Esophagus squamous epithelium (tissue), 5 donors: ENCODE results near the gene SPATA13. TPM values are rescaled to one million over a fixed set of nuclear protein-coding genes. Genes with fewer than 3 reads are reported as not detected.
A peak's percentile ranks its signal among the peaks of the same experiment; 100 is the strongest.

Experiments
- DNase-seq: peaks from one replicate; lab custom pipeline; 2025; lab: John Stamatoyannopoulos, UW
- H3K27ac ChIP-seq, 4 donors: fragments of 200-600 bp; sonication (generic); one replicate each; pipeline ENCODE4 v1.5.1; 2016 to 2019; ENCODE audit warnings: mild to moderate bottlenecking in 1 of 4
- H3K27me3 ChIP-seq, 4 donors: fragments of 200-600 bp; sonication (generic); 1 replicate in 3 of 4; 2 replicates in 1 of 4; pipeline versions ENCODE4 v1.5.1 to v1.6.0; 2017 to 2021; ENCODE audit warnings: antibody characterized with exemption in 1 of 4
- H3K36me3 ChIP-seq, 3 donors: fragments of 200-600 bp; sonication (generic); one replicate each; pipeline ENCODE4 v1.5.1; 2016 to 2019
- H3K4me1 ChIP-seq, 3 donors: fragments of 200-600 bp; sonication (generic); one replicate each; pipeline ENCODE4 v1.5.1; 2017 to 2019
- H3K4me3 ChIP-seq, 4 donors: fragments of 200-600 bp; sonication (generic); 1 replicate in 3 of 4; 2 replicates in 1 of 4; pipeline ENCODE4 v1.5.1; 2016 to 2019; ENCODE audit warnings: mild to moderate bottlenecking in 2 of 4, moderate library complexity in 1 of 4
- H3K9me3 ChIP-seq, 3 donors: fragments of 200-600 bp; sonication (generic); one replicate each; pipeline ENCODE4 v1.5.1; 2016 to 2019
- CTCF ChIP-seq, 6 experiments: fragments of 450-650 bp in 4 of 6; fragments of 200-600 bp in 2 of 6; sonication (generic) in 2 of 6; IDR thresholded peaks; one replicate each; pipeline ENCODE4 v1.5.1; 2016 to 2019; ENCODE audit warnings: antibody characterized with exemption in 6 of 6, mild to moderate bottlenecking in 4 of 6, moderate library complexity in 4 of 6
- POLR2A ChIP-seq, 4 donors: fragments of 450-650 bp; IDR thresholded peaks; one replicate each; pipeline ENCODE4 v1.6.1; 2017; ENCODE audit warnings: antibody characterized with exemption in 4 of 4, mild to moderate bottlenecking in 4 of 4, moderate library complexity in 3 of 4
- WGBS, 2 donors: methylation state at CpG; one replicate each; pipeline ENCODE4 v1.1.5; 2018; 5-methylcytosine and 5-hydroxymethylcytosine counted together
- intact Hi-C: fragments of 100-400 bp; cut with DNase I; formaldehyde crosslinking; loops from one replicate; pipeline ENCODE4 v1.15.0; 2022
- total RNA-seq, 4 donors: library from RNA; depleted of rRNA; stranded (reverse); fragments of >200 nt; gene quantifications; one replicate each; pipeline ENCODE4 v1.1.0, GENCODE V29; 2016
- donor health status: DM: yes; HTN: yes; CAD: no.

Gene SPATA13
- total RNA-seq, 4 donors from 2014 or later = 5.0 to 16.6 (median 9.7) TPM

- 69 to 71% methylated on average over 13 to 16 of the region's 18 CpGs for WGBS, 2 donors
- Histone ChIP-seq H3K27ac (peak overlapping the region; percentile 78 to 93 (median 87)), H3K4me3 (peak overlapping the region; percentile 25 to 64 (median 46)), H3K36me3 (no peaks in the 10 kb centered on the region), H3K9me3 (no peaks in the 10 kb centered on the region), H3K27me3 (no peaks in the 10 kb centered on the region), H3K4me1 (peaks cover 11 to 57% (median 31%) of the 10 kb centered on the region in 3 donors)
- DNase-seq = no peak
- intact Hi-C loops = no loop called here
- TF ChIP-seq POLR2A (IDR thresholded peaks at IDR 0.05) (no peak), CTCF (IDR thresholded peaks at IDR 0.05) (no peak)
These were observed 112.1 kb downstream of the SPATA13 start for GRCh38 chr13:24272452-24273161.

- Histone ChIP-seq H3K36me3 (no peaks in the 10 kb centered on the region), H3K4me1 (peaks cover 11 to 57% (median 28%) of the 10 kb centered on the region in 3 donors), H3K4me3 (no peak overlapping the region), H3K27me3 (no peaks in the 10 kb centered on the region), H3K9me3 (no peaks in the 10 kb centered on the region), H3K27ac (peak overlapping the region in 3 of 4 donors; percentile 30 to 53 (median 43))
- 90% methylated on average over 7 of the region's 7 CpGs for WGBS, 2 donors
- no peak for DNase-seq
- TF ChIP-seq CTCF (IDR thresholded peaks at IDR 0.05) = no peak
- TF ChIP-seq POLR2A (IDR thresholded peaks at IDR 0.05) = no peak
- intact Hi-C loops = no loop called here
These were observed 113.4 kb downstream of the SPATA13 start for GRCh38 chr13:24273926-24274325.

GRCh38 chr13:24274452-24275021, 114.0 kb downstream of the SPATA13 start:
- no peak for DNase-seq
- no peaks in the 10 kb centered on the region for H3K9me3 ChIP-seq

GRCh38 chr13:24275041-24275440, 114.5 kb downstream of the SPATA13 start:
- Histone ChIP-seq H3K27me3 (no peaks in the 10 kb centered on the region), H3K4me1 (peaks cover 11 to 55% (median 28%) of the 10 kb centered on the region in 3 donors), H3K4me3 (no peak overlapping the region), H3K36me3 (no peaks in the 10 kb centered on the region), H3K9me3 (no peaks in the 10 kb centered on the region), H3K27ac (peak overlapping the region in 1 of 4 donors; percentile 43)
- DNase-seq = no peak
- TF ChIP-seq POLR2A (IDR thresholded peaks at IDR 0.05) (no peak), CTCF (IDR thresholded peaks at IDR 0.05) (no peak)
- intact Hi-C loops = no loop called here

More at GRCh38 chr13:24274452-24275021, 114.0 kb downstream of the SPATA13 start:
- peaks cover 11 to 57% (median 28%) of the 10 kb centered on the region in 3 donors for H3K4me1 ChIP-seq
- TF ChIP-seq POLR2A (IDR thresholded peaks at IDR 0.05) (no peak), CTCF (IDR thresholded peaks at IDR 0.05) (no peak)
- H3K27me3 ChIP-seq = no peaks in the 10 kb centered on the region
- 15 to 19% methylated on average over 2 to 5 of the region's 6 CpGs for WGBS, 2 donors
- peak overlapping the region in 3 of 4 donors; percentile 30 to 53 (median 43) for H3K27ac ChIP-seq
- intact Hi-C loops = no loop called here
- H3K4me3 ChIP-seq = no peak overlapping the region
- no peaks in the 10 kb centered on the region for H3K36me3 ChIP-seq

GRCh38 chr13:24276306-24276705, 115.8 kb downstream of the SPATA13 start:
- WGBS, 2 donors = 69 to 79% methylated on average over 2 of the region's 2 CpGs
- TF ChIP-seq CTCF (IDR thresholded peaks at IDR 0.05) (no peak), POLR2A (IDR thresholded peaks at IDR 0.05) (no peak)
- H3K36me3 ChIP-seq = no peaks in the 10 kb centered on the region
- no peak overlapping the region for H3K27ac ChIP-seq
- H3K4me3 ChIP-seq = no peak overlapping the region
- H3K27me3 ChIP-seq = no peaks in the 10 kb centered on the region
- H3K4me1 ChIP-seq = peaks cover 11 to 50% (median 21%) of the 10 kb centered on the region in 3 donors
- DNase-seq = no peak
- intact Hi-C loops = no loop called here
- H3K9me3 ChIP-seq = no peaks in the 10 kb centered on the region
